Measurements from ENCODE around the gene CFAP52.

DNA sequence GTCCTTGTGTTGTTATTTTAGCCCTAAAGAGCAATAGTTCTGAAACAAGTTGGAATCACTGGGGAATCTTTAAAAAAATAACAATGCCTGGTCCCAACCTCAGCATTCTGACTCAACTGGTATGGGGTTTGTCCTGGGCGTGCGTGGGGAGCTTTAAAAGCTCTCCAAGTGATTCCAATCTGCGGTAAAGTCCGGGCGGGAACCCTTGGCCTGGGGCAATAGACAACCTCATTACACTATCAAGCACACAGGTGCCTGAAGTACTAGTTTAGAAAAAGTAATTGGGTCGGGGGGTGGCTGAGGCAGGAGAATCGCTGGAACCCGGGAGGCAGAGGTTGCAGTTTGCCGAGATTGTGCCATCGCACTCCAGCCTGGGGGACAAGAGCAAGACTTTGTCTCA lies 5.2 kb upstream of the CFAP52 start:
- TF ChIP-seq CEBPB (IDR thresholded peaks at IDR 0.05) (no peak), CTCF (IDR thresholded peaks at IDR 0.05) (no peak)

Data from A549 (cell line).